GM19395 (cell line): ENCODE data around the gene CCDC88C.

Experiments
- ATAC-seq: cut with Tn5 transposase; IDR thresholded peaks from one replicate; pipeline ENCODE4 v1.9.1; 2021; ENCODE audit warnings: mild to moderate bottlenecking, moderate library complexity; ENCODE audit not compliant: unreplicated experiment

CCDC88C gene

GRCh38 chr14:91331721-91332120 lies 85.9 kb downstream of the CCDC88C start:
- ATAC-seq: no peak

DNA sequence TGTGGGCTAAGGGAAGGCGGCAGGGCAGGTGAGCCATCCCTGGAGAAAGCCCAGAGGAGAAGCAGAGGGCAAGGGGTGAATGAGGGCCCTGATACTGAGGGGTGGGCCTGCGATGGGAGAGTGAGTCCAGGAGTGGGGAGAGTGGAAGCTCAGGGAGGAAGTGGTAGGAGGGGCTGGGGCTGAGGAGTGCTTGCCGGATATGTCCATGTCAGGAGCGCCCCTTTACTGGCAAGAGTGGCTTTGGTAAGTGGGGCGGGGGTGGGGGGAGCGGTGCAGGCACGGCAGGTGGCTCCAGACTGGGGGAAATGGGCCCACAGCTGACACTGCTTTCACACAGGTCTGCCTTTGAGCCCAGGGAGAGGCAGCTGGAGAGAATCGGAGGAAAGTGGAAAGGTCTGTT lies 86.8 kb downstream of the CCDC88C start:
- ATAC-seq: no peak

DNA sequence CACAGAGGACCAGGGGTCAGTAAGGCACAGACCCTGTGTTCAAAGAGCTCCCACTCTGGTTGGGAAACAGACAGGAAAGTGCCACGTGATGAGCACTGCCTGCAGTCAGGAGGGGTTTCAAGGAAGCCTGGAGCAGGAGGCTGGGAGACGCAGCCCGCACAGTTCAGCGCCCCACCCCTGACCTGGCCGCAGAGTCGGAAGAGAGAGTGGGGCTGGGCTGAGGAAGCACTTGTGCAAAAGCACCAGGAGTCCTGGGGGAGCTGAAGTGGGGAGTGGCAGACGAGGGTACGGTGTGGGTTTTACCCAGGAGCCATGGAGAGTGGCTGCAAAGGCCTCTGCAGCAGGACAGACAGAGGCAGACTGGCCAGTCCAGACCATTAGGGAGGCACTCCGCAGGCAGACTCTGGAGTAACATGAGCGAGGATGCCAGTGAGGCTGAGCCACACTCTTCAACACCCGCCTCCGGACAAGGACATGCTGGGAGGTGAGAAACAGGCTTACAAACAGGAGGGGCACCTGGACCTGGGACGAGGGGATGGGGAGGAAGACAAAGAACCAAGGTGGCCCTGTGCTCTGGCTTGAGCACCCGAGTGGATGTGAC lies 87.4 kb downstream of the CCDC88C start:
- no peak for ATAC-seq

- no peak for ATAC-seq
Observed at GRCh38 chr14:91329486-91330014, 88.1 kb downstream of the CCDC88C start.

DNA sequence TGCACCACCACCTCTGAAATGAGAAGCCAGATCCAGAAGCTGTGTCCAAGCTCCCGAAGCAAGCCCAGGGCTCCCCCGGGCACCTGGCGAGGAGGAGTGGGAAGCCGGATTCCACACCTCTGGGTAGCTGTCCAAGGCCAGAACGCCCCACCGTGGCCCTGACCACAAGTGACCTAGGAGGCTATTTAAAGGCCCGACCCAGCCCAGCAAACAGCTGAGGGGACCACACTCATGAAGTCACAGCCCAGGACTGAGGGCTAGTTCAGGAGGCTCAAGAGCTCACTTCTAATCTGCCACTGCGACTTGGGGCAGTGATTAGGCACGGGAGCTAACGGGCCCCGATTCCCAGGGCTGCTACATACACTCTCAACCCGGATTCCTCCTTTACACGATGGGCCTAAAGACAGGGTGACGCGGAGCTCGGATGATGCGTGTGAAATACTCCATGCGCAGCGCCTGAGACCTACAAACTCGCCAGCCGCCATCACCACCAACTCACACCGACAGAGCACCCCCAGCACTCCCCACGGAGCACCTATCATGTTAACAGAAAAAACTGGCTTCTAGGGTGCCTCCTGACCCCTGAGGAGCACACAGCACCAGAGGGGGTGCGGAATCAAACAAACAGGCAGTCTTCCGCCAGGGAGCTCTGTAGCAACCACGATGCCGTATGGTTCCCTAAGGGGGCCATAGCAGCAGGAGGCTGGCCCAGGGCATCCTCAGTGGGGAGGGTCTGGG lies 89.1 kb downstream of the CCDC88C start:
- ATAC-seq: no peak

- no peak for ATAC-seq
Observed at GRCh38 chr14:91327661-91328312, 89.8 kb downstream of the CCDC88C start.

- ATAC-seq: no peak
Observed at GRCh38 chr14:91327250-91327595, 90.4 kb downstream of the CCDC88C start.

GRCh38 chr14:91326514-91327249 lies 90.9 kb downstream of the CCDC88C start:
- no peak for ATAC-seq

DNA sequence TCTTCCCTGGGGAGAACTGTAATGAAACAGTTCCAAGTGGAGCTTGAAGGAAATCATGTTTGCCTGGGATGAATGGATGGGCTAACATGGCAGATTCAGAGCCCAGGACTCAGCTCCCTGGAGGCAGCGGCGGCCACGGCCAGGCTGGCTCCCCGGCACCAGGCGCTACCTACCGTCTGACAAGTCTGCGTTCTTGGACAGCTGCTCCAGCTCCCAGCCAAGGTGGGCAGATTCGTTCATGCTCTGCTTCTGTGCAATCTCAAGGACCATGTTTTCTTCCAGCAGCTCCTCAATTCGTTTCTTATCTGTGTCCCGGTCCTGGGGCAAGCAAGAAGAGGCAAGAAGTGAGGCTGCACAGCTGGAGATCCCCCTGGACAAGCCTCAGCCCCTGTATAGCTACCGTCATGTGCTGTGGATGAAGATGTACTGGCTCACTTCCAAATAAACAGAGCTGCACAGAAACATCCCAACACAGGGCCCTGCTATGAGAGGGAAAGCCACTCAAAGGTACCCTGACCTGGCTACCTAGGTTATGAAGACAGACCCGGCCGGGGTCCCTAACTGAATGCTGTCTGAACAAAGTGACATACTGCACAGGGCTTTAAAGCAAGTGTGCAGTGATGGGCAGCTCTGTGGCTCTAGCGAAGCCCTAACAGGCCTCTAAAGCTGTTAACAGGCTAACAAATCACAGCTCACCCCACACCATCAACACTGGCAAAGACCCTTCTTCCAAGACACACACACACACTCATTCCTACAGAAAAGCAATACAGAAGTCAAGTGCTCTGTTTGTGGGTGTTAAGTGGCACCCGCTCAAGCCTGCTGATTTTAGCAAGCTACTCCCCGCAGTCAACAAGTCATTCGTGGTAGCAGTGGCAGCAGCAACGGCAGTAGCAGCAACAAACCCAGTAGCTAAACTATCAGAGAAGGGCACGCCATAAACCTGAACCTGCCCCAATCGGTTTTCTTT lies 92.7 kb downstream of the CCDC88C start:
- ATAC-seq: no peak

DNA sequence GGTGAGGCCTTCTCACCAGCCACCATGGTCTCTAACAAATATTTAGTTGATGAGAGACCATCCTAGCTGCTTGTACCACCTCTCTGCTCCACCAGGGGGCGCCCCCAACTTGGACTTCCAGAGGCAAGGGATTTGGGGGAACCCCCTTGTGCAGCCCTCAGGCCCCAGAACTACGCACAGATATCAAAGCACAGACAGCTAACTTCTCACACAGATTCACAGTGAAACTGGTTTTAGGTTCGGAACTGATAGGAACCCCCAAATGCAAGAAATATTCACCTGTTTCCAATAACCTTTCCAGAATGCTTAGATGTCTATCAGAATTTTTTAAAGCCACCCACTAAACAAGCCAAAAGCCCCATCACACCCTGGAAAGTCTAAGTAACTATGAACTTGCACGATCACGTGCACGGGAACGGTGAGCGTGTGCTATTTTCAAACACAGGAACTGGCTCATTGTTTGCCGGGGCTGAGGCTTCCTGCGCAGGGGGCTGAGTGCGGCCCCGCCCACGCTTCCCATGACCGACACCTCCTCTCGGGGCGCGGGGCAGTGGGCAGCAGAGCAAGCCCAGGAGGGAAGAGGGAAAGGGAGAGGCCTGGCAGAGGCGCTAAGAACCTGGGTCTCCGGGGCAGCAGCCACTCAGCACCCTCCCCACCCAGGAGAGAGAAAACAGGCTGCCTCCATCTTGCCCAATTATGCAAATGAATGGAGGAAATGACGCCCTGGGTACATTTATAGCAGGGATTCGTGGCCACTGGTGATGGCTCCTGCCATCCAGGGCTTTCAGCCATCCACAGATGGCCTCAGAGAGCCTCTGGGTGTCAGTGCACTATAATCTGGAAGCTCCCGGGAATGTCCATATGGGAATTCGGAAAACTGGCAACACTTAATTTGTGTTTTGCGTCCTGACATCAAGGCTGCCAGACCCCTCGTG lies 93.7 kb downstream of the CCDC88C start:
- peak; percentile 71 for ATAC-seq

DNA sequence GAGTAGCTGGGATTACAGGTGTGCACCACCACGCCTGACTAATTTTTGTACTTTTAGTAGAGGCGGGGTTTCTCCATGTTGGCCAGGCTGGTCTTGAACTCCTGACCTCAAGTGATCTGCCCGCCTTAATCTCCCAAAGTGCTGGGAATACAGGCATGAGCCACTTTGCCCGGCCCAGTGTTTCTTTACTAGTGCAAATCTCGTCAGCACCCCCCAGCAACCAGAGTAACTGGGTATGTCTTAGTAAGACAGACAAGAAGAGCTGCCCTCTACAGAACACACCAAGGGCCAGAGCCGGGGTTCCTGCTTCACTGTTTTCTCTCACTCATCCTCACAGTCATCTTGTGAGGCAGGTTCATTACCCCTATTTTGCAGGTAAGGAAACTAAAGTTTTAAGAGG lies 94.6 kb downstream of the CCDC88C start:
- ATAC-seq: no peak

DNA sequence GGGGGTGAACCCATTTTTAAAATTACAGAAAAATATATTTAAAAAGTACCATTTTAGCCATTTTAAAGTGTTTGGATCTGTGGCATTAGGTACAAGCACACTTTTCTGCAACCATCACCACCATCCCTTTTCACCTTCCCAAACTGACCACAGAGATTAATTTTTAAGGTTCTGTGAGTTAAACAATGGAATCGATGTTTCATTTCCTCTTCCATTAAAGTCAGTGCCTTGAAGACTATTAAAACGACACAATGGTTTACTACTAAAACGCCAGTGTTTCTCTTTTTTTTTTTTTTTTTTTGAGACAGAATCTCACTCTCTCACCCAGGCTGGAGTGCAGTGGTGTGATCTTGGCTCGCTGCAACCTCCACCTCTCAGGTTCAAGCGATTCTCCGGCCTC lies 95.0 kb downstream of the CCDC88C start:
- no peak for ATAC-seq

DNA sequence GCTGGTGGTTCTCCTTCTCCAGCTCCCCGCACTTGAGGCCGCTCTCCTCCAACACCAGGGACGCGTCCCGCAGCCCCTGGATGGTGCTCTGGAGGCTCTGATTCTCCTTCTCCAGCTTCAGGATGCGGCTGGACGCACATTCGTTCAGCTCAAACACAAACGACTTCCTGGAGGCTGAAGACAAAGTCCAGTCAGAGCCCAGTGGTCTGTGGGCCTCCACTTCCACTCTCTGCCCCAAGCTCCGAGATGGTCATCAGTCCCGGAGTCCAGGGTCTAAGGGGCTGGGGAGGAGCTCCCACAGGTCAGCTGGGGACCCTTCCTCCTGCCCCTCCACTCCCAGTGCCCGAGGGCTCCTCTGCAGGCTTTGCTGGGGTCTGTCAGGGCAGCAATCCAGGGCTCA lies 96.5 kb downstream of the CCDC88C start:
- ATAC-seq: no peak

DNA sequence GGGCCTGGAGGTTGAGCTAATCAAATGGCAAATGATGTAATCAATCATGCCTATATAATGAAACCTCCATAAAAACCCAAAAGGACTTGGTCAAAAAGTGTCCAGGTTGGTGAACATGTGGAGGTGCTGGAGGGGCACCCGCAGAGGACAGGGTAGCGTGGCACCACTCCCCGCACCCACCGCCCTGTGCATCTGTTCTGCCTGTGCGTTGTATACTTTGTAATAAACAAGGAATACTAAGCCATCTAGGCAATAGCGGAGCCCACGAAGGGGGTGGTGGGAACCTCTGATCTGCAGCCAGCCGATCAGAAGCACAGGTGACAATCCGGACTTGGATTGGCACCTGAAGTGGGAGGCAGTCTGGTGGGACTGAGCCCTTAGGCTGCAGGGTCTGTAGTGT lies 97.4 kb downstream of the CCDC88C start:
- ATAC-seq: no peak

GRCh38 chr14:91318911-91319310 lies 98.7 kb downstream of the CCDC88C start:
- no peak for ATAC-seq

DNA sequence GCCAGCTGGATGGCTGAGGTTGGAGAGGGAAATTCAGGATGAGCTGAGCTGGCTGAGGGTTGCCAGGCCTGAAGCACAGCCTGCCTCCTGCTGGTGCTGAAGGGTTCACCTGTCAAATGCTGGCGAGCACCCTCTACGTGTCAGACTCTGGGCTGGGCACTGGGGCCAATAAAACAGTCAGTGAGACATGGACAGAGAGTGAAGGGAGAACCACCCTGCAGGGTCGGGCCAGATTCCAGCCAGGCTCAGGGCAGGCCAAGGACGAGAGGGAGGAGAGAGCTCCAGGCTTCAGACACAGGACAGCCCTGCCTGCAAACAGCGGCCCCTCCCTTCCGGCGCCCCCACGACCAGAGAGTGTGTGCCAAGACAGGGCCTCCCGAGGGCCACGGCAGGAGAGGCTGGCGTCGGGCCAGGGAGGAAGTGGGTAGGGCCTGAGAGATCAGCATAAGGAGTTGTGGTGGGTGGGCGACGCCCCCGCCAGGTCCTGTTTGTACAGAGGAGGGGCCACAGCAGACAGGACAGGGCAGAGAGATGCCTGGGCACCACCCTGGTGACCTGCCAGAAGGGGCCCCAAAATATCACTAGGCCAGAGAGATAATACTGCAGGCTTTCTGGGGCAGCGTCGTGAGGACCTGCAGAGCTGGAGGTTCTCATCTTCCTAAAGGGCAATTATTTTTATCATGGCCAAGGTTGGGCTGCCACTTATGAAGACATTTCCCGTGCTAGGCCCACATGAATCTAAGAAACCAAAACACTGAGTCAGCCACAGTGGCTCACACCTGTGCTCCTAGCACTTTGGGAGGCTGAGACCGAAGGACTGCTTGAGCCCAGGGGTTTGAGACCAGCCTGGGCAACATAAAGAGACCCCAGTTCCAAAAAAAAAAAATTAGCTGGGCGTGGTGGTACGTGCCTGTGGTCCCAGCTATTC lies 100.0 kb downstream of the CCDC88C start:
- no peak for ATAC-seq

DNA sequence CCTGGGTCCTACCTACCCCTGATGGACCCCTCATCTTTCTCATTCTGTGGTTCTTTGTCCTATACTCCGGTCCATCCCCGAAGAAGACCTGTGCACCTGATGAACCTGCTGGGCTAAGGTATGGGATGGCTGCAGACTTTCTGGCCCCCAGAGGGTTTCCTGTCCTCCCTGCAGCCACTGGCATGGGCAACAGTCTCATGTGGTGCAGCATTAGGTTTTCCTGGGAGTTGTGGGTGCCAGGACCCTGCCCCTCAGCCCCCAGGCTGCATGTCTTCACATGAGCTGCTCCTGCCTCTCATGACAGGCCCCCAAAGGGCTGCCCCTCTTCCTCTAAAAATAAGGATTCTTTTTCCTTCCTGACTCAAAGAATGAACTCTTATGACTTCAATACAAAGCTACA lies 100.9 kb downstream of the CCDC88C start:
- ATAC-seq: no peak

DNA sequence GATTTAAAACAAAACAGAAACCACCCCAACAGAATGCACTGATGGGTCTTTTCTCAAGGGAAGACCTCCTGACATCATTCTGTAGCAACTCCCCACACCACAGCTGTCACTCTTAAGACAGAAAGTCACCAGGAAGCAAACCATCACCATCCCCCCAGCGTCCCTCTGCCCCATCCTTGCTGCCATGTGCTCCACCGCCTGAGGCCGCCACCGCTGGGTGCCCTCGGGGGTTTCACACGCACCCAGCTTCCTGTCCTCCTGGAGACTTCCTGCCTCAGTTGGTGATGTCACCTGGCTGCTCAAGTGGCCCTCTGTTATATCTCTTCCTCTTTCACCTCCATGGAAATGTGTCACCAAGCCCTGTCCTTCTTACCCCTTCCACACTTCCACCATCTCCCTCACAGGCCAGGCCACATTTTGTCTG lies 101.8 kb downstream of the CCDC88C start:
- peak; percentile 83 for ATAC-seq
